GM12891 (cell line): ENCODE results near the gene CCDC136.
A peak's percentile ranks its signal among the peaks of the same experiment; 100 is the strongest.

ENCODE experiments used
- DNase-seq: peaks from one replicate; pipeline ENCODE4 v3.0.0; 2011; ENCODE audit warnings: low spot score; ENCODE audit not compliant: insufficient read length
- FAIRE-seq: peaks from 2 replicates; lab custom pipeline; 2011; peaks lifted over from hg19 to GRCh38; lab: Jason Lieb, UNC
- PAX5 ChIP-seq: IDR thresholded peaks from 2 replicates; pipeline ENCODE4 v1.6.1; 2011; ENCODE audit warnings: low read length, moderate library complexity, mild to moderate bottlenecking; ENCODE audit not compliant: insufficient read depth, severe bottlenecking
- POLR2A ChIP-seq: IDR thresholded peaks from 2 replicates; pipeline ENCODE4 v1.6.1; 2011; ENCODE audit warnings: low read depth, low read length, control low read depth
- POLR2AphosphoS5 ChIP-seq: IDR thresholded peaks from 2 replicates; pipeline ENCODE4 v1.6.1; 2011; ENCODE audit warnings: low read depth, low read length, control low read depth
- POU2F2 ChIP-seq: IDR thresholded peaks from 2 replicates; pipeline ENCODE4 v1.6.1; 2011; ENCODE audit warnings: low read depth, mild to moderate bottlenecking, control low read depth, low read length, moderate library complexity
- SPI1 ChIP-seq: IDR thresholded peaks from 2 replicates; pipeline ENCODE4 v1.6.1; 2011; ENCODE audit warnings: low read depth, low read length, control low read depth
- TAF1 ChIP-seq: IDR thresholded peaks from 2 replicates; pipeline ENCODE4 v1.6.1; 2011; ENCODE audit warnings: low read depth, low read length, control low read depth

Gene CCDC136

GRCh38 chr7:128799451-128799850 lies 7.7 kb downstream of the CCDC136 start:
- no peak for FAIRE-seq
- DNase-seq = no peak
- TF ChIP-seq SPI1 = 0 out of 2 replicates have a peak, but pooled peaks have one; percentile 49
- TF ChIP-seq POLR2A = no peak

- TF ChIP-seq SPI1 = no peak
- TF ChIP-seq POU2F2 = no peak
- no peak for TF ChIP-seq PAX5
- TF ChIP-seq TAF1 = no peak
- TF ChIP-seq POLR2AphosphoS5 = no peak
- TF ChIP-seq POLR2A = no peak
- FAIRE-seq (no peak), DNase-seq (no peak)
Observed at GRCh38 chr7:128800567-128800966, 8.8 kb downstream of the CCDC136 start.

- DNase-seq (no peak), FAIRE-seq (no peak)
- no peak for TF ChIP-seq POLR2AphosphoS5
- TF ChIP-seq TAF1 = no peak
- TF ChIP-seq SPI1 = no peak
- TF ChIP-seq POLR2A = no peak
- TF ChIP-seq POU2F2 = no peak
- TF ChIP-seq PAX5 = no peak
Observed at GRCh38 chr7:128801003-128801402, 9.2 kb downstream of the CCDC136 start.

DNA sequence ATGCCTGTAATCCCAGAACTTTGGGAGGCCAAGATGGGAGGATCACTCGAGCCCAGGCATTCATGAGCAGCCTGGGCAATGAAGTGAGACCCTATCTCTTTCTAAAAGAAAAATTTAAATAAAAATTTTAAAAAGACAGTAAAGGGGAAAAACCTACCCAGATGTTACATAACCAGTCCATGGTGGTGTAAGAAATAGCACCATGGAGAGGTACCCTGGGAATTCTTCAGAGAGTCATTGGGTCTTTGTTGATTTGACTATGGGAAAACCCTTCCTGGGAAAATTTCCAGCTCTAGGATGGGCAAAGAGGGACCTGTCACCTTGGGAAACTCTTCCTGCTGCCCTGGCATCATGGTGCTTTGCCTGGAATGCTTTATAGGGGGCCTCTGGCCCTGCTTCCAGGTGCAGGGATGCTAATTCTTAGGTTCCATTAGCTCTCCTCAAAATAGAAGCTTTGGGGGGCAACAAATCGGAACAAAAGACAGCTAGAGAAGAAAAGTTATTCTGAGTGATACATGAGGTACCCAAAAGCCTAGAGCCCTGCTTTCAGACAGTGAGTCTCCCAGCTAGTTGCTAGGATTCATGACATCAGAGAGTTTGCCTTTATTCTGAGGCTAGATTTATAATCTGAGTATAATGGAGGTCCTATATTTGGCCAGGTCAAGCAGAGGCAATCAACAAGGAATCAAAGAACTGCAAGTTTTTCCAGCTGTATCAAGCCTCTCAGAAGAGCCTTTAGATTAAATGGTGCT lies 10.1 kb downstream of the CCDC136 start:
- TF ChIP-seq PAX5 (no peak), POLR2A (no peak), POU2F2 (no peak), POLR2AphosphoS5 (no peak), SPI1 (no peak)
- DNase-seq (no peak), FAIRE-seq (no peak)

DNA sequence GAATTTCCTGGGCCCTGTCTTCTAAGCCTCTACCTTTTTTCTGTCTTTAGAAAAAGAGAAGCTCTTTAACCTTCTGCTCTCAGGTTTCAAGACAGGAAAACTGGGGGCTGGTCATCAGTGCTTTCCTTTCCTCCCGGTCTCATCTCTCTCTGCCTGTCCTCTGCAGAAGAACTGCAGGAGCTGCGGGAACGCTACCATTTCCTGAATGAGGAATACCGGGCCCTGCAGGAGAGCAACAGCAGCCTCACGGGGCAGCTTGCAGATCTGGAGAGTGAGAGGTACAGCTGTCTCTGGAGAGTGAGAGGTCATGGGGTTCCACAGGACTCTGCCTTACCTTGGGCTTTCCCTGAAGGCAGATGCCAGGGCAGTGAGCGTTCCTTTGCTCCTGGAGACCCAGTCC lies 12.7 kb downstream of the CCDC136 start:
- FAIRE-seq (no peak), DNase-seq (no peak)
- TF ChIP-seq POLR2A = no peak
- TF ChIP-seq SPI1 = no peak

DNA sequence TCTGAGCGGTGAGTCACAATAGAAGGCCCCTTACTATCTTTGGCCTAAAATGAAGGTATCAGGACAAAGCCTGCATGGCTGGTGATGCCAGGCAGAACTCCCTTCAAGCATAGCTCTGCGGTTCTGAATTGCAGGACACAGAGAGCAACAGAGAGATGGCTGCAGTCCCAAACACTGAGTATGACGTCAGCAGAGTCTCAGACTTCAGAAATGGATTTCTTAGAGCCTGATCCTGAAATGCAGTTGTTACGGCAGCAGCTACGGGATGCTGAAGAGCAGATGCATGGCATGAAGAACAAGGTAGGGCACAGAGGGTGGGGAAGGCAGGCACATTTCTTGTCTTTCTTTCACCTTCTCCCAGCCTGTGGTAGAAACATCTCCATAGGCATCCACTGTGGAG lies 13.5 kb downstream of the CCDC136 start:
- FAIRE-seq = no peak
- TF ChIP-seq PAX5 (no peak), SPI1 (no peak), TAF1 (no peak), POLR2A (no peak), POU2F2 (no peak), POLR2AphosphoS5 (no peak)
- no peak for DNase-seq

DNA sequence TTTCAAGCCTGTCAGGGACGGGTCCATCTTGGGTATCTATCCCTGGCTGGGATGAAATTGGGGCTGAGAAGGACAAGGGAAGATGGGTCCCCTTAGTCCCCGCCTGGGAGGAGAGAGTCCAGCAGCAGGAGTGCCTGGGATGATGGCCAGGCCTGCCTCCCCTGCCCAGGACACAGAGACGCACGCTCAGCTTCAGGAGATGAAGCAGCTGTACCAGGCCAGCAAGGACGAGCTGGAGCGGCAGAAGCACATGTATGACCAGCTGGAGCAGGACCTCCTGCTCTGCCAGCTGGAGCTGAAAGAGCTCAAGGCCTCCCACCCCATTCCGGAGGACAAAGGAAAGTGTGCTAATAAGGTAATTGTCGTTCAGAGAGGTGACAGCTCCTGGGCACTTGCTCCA lies 15.4 kb downstream of the CCDC136 start:
- no peak for TF ChIP-seq POLR2AphosphoS5
- TF ChIP-seq POLR2A = no peak
- TF ChIP-seq PAX5 = no peak
- TF ChIP-seq POU2F2 = no peak
- TF ChIP-seq SPI1 = no peak
- no peak for TF ChIP-seq TAF1
- FAIRE-seq (no peak), DNase-seq (no peak)

GRCh38 chr7:128809363-128809762 lies 17.6 kb downstream of the CCDC136 start:
- FAIRE-seq (no peak), DNase-seq (no peak)
- TF ChIP-seq TAF1 = no peak
- no peak for TF ChIP-seq POU2F2
- TF ChIP-seq POLR2AphosphoS5 = no peak
- no peak for TF ChIP-seq POLR2A
- TF ChIP-seq SPI1 = no peak
- TF ChIP-seq PAX5 = no peak

DNA sequence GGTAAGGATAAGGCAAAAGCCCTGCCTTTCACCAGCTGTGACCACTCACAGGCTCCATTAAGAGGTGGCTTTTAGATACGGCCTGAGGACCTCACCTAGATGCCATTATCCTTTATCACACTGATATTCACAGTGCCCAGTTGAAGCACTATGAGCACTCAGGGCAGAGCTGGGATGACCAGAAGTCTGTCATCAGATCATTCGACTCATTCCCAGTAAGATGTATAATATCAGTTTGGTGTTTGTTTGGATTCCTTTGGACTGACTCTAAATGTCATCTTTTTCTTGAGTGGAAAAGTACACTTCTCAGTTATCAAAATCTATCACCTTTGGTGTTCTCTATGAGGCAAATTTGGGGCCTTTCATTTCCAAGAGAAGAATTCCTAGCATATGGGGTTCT lies 18.7 kb downstream of the CCDC136 start:
- FAIRE-seq = no peak
- TF ChIP-seq PAX5 = no peak
- no peak for TF ChIP-seq POLR2AphosphoS5
- TF ChIP-seq TAF1 = no peak
- TF ChIP-seq SPI1 = no peak
- no peak for DNase-seq

DNA sequence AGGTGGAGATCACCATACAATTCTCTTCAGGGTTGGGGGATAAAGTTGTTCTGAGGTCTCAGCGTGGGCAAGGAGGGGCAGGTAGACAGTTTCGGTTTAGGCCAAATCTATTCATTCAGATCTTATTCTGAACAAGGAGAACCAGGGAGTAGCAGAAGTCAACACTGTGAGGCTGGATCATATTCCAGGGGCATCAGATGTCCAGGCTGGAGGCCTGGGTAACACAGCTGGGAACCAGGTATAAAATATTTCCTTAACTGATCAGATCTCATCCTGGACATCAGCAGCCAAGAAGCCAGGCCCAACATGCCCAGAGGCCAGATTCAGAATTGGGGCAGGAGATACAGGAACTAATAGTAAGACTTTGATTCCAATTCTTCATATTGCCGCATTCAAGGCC lies 19.2 kb downstream of the CCDC136 start:
- no peak for FAIRE-seq
- no peak for TF ChIP-seq SPI1
- no peak for TF ChIP-seq TAF1
- TF ChIP-seq POLR2A = no peak
- no peak for DNase-seq

DNA sequence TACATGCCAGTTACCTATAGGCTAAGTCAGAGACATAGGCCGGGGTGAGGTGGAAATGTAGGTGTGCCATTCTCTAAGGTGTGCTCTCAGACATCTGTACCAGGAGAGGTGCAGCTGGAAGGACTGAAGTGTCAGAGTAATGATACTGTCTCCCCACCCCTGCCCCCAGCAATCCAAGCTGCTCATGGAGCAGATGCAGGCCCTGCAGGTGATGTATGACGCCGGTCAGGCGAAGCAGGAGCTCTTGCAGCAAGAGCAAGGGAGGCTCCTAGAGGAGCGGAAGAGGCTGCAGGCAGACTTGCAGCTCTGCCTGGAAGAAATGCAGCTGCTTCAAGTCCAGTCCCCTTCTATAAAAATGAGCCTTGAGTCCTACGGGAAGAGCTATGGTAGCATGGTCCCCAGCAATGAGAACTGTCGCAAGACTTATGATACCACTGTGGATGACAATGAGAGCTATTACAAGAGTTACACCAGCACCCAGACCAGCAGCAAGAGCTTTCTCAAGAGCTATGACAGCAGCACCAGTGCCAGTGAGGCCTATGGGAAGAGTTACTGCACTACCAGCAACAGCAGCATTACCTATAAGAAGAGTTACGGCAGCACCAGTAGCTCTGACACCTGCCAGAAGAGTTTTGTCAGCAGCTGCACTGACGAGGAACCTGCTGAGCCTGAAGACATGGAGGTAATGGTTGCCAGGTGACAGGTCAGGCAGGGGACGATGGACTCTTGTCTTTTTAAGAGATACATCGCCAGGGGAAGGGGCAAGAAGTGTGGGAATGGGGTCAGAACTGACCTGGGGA lies 20.1 kb downstream of the CCDC136 start:
- TF ChIP-seq SPI1 (no peak), TAF1 (no peak), POLR2AphosphoS5 (no peak), PAX5 (no peak), POLR2A (no peak), POU2F2 (no peak)
- no peak for FAIRE-seq
- DNase-seq = no peak
